ENCODE measurements around the gene CDKN1B. TPM values are rescaled to one million over a fixed set of nuclear protein-coding genes. Genes with fewer than 3 reads are reported as not detected.

The CDKN1B gene
- total and polyA plus RNA-seq, 2 experiments from 2014 or later: 9.3 to 27.9 TPM

- TF ChIP-seq EZH2phosphoT487 (IDR thresholded peaks at IDR 0.05; ENCODE audit: unreplicated experiment): no peak
- TF ChIP-seq NANOG (IDR thresholded peaks at IDR 0.05; ENCODE audit: borderline replicate concordance): peak; percentile 81
- TF ChIP-seq JUNB (IDR thresholded peaks at IDR 0.05; ENCODE audit: unreplicated experiment): no peak
- TF ChIP-seq EZH2 (IDR thresholded peaks at IDR 0.05; ENCODE audit: low read depth, unreplicated experiment): no peak
- TF ChIP-seq ETS1 (IDR thresholded peaks at IDR 0.05): no peak
These were observed 40.6 kb upstream of the CDKN1B start (continued) for GRCh38 chr12:12676605-12677004.

- Histone ChIP-seq H4K20me1 (replicated peaks; ENCODE audit: insufficient read depth) (peaks cover 11% of the 10 kb centered on the region; the same call in 1 of the 2 replicates), H3K27me3 (ENCODE audit: insufficient read depth) (peaks cover 36% of the 10 kb centered on the region), H2AFZ (no peak overlapping the region), H3K27ac (ENCODE audit: low read depth) (no peak overlapping the region), H3F3A (replicated peaks; ENCODE audit: low read depth) (0 out of 2 replicates have a peak, but pooled peaks cover 3% of the 10 kb centered on the region), H3K79me2 (replicated peaks; ENCODE audit: insufficient read depth) (peaks cover 22% of the 10 kb centered on the region), H3K4me3 (no peak overlapping the region), H3K9me2 (ENCODE audit: insufficient read depth) (no peaks in the 10 kb centered on the region), H3K36me3 (ENCODE audit: insufficient read depth) (no peaks in the 10 kb centered on the region), H3K4me1 (ENCODE audit: insufficient read depth) (peaks cover 14% of the 10 kb centered on the region), H3K4me2 (no peak overlapping the region)
- Mint-ChIP-seq H3K9me3 (no peaks in the 10 kb centered on the region), H3K4me3 (no peak overlapping the region), H3K27ac (no peak overlapping the region), H3K27me3 (ENCODE audit: insufficient read depth, low read depth, poor library complexity) (peaks cover 41% of the 10 kb centered on the region), H3K36me3 (ENCODE audit: low read depth) (no peaks in the 10 kb centered on the region), H3K4me1 (peaks cover 37% of the 10 kb centered on the region)
- no peak for DNase-seq (ENCODE audit: low spot score)
- no peak for ATAC-seq
- TF ChIP-seq EZH2phosphoT487 (IDR thresholded peaks at IDR 0.05; ENCODE audit: unreplicated experiment) (no peak), POLR2AphosphoS5 (IDR thresholded peaks at IDR 0.05; ENCODE audit: low read depth) (no peak), EZH2 (IDR thresholded peaks at IDR 0.05; ENCODE audit: low read depth, unreplicated experiment) (no peak), ZNF462 (CRISPR knock-in tag; IDR thresholded peaks at IDR 0.05) (no peak), CREB1 (CRISPR knock-in tag; IDR thresholded peaks at IDR 0.05; ENCODE audit: low read depth) (no peak), CTCF (conservative IDR thresholded peaks at IDR 0.05; ENCODE audit: low read depth in 2 of 2) (no peak), ZNF331 (CRISPR knock-in tag; IDR thresholded peaks at IDR 0.05; ENCODE audit: low read depth) (no peak), ZNF114 (CRISPR knock-in tag; IDR thresholded peaks at IDR 0.05) (no peak), REST (IDR thresholded peaks at IDR 0.05; ENCODE audit: unreplicated experiment) (no peak), JUNB (IDR thresholded peaks at IDR 0.05; ENCODE audit: unreplicated experiment) (no peak)
These were observed 36.0 kb upstream of the CDKN1B start for GRCh38 chr12:12681061-12681765.

All from GM23338 (cell line).